HG02610 (cell line): ENCODE results near the gene MED7.

ENCODE experiments used
- ATAC-seq: cut with Tn5 transposase; IDR thresholded peaks from one replicate; pipeline ENCODE4 v1.9.1; 2021; ENCODE audit warnings: mild to moderate bottlenecking, moderate library complexity; ENCODE audit not compliant: unreplicated experiment

The MED7 gene

DNA sequence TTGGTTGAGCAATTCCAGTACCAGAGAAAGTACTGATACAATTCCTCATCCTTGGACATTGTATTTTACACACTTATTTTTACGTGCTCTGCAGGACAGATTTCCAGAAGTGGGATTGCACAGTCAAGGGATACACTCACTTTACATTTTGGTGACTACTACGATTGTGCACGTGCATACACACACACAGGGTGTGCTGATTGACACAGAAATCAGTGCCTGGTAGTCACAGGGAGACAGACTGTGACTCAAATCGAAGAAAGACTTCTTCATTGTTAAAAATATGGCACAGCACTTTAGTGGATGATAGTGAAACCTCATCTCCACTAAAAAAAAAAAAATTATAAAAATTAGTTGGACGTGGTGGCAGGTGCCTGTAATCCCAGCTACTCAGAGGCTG is 21.9 kb upstream of the MED7 start:
- ATAC-seq, result no peak

DNA sequence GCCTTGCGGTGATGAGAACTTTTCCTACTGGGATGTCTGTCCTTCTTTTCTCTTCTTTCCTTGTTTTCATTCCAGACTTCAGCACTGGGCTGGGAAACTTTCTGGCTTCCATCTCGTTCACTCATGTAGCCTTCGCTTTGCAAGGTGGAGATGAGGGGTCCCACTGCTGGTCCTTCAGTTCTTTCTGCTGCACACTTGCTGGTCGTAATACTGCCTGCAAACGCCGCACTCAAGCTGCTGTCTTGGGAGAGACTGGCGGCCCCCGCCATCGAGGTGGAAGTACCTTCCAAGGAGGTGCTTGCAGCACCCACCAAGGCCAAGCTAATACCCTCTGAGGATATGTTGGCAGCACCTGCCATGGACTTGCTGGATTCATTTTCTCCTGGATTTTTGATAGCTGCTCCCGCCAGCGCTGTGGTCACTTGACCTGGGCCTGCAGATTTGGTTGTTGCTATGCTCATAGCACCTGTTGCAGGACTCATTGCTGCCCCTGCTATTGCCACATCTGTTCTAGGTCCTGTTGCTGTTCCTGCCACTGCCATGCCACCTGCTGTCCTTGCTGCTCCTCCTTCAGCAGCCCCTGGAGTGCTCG is 20.4 kb upstream of the MED7 start:
- ATAC-seq, result no peak

DNA sequence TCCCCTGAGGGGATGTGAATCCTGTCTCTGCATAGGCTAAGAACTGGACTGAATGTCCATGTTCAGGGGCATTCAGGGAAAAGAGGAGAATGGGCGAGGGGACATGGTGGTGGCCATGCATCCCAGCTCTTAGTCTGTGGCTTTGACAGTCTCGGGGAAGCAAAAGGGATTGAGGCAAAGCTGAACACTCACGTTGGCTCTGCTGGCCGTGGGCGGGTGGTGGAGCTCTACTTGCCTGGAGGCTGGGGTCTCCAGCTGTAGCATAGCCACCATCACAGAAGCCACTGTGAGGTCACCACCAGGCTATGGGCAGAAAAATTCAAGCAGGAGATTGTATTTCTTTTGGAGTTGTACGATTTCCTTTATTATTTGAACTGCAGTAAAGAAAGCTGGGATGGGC is 19.3 kb upstream of the MED7 start:
- ATAC-seq, result no peak

DNA sequence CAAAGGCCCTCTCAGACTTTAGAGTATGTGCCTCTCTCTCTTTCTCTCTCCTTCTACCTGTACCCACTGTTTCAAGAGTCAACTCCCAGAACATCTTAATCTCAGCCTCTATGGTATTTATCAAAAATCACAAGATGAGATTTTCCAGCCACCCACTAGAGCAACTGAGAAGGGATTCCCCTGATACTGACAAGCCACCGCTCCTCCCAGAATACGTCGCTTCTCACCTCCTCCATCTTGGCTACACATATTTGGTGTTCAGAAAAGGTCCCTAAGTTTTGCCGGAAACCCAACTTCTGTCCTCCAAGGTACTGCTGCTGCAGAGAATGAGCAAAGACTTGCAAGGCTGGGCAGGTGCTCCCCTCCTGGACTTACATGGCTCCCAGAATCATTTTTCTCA is 17.3 kb upstream of the MED7 start:
- no peak for ATAC-seq

DNA sequence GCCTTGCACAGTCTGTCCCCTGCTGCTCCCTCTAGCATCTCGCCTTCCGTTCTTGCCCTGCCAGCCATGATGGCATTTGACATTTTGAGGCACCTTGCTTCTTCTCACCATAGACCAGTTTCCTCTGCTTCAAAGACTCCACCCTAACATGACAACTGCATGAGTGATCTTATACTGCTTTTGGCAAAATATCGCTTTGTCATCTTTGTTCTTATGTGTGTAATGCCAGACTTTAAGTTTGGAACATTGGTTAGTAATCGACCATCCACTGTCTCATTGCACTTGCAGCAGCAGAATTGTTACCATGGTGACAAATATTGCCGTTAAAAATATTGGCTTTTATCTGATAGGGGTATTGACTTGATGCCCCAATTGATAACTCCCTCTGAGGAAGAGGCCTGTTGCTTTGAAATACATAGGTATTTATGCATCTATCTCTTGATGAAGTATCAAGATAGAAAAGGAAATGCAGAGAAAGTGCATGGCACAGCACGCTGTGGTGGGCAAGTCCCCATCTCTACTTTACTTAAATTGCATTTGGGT is 16.6 kb upstream of the MED7 start:
- no peak for ATAC-seq

DNA sequence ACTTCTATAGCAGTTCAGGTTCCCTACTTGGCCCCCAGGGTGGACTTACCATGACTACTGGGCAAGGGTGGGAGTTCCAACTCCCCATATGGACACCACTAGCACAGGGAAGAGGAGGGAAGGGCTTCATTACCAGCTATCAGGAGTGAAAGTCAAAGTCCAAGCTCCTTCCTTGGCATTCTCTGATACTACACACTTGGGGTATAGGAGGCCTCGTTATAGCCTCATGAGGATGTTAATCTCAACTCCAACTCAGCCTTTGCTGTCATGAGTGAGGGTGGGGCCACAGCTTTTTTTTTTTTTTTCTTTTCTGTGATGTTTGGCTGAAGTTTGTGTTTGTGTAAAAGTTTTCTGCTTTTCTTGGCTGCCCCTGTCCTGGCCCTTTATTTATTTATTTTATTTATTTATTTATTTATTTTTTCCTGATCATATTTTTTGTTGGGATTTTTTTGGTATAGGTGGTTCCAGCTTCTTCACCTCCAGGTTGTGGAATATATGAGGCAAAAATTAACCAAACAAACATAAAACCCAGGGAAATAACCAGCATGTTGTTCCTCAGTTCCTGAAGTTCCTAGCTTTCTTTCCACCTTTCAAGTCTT is 14.7 kb upstream of the MED7 start:
- no peak for ATAC-seq

DNA sequence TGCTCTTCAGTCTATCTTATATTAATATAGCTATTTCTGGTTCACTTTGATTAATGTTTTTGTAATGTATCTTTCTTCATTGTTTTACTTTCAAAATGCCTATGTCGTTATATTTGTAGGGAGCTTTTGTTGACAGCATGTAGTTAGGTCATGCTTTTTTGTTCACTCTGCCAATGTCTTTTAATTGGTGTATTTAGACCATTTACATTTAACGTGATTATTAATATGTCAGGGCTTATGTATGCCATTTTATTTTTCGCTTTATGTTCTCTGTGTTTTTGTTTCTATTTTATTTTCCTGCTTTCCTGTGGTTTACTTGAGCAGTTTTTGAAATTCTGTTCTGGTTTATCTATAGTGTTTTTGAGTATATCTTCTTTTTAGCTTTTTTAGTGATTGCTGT is 12.6 kb upstream of the MED7 start:
- ATAC-seq, result no peak

DNA sequence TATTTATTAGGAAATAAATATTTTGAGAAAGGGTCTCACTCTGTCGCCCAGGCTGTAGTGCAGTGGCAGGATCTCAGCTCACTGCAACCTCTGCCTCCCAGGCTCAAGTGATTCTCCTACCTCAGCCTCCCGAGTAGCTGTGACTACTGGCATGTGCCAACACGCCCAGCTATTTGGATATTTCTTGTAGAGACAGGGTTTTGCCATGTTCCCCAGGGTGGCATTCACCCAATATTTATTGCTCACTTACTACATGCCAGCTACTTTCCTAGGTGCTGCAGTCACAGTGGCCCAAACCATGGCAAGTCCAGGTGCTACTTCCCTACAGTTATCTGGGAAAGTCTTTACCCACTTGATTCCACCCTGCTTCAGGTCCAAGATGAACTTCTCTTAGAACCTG is 8.3 kb upstream of the MED7 start:
- no peak for ATAC-seq

DNA sequence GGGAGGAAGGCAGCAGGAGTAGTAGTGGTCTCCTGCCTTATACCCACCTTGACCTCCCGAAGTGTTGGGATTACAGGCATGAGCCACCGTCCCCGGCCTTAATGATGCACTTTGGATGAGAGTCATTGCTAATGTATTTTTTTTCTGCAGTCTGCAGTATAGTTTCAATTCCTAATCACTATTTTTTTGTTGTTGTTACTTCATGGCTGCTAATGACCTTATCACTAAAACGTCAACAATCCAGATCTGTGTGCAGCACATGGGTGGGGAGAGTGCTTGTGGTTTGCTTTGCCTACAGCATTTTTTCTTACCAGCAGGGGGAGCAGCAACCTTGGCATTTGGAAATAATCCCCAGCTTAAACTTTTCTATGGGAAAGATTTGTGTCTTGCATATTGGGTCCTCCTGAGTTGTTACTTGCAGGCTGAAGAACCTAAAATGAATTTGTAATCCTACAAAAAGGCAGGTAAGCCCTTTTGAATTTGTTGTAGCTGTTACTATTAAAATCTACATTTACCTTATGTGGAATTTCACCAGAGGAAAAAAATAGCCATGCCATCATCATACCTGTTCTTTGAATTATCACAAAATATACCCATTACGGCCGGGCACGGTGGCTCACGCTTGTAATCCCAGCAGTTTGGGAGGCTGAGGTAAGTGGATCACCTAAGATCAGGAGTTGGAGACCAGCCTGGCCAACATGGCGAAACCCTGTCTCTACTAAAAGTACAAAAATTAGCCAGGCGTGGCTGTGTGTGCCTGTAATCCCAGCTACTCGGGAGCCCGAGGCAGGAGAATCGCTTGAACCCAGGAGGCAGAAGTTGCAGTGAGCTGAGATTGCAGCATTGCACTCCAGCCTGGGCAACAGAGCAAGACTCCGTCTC is 6.3 kb upstream of the MED7 start:
- ATAC-seq, result peak; percentile 60

DNA sequence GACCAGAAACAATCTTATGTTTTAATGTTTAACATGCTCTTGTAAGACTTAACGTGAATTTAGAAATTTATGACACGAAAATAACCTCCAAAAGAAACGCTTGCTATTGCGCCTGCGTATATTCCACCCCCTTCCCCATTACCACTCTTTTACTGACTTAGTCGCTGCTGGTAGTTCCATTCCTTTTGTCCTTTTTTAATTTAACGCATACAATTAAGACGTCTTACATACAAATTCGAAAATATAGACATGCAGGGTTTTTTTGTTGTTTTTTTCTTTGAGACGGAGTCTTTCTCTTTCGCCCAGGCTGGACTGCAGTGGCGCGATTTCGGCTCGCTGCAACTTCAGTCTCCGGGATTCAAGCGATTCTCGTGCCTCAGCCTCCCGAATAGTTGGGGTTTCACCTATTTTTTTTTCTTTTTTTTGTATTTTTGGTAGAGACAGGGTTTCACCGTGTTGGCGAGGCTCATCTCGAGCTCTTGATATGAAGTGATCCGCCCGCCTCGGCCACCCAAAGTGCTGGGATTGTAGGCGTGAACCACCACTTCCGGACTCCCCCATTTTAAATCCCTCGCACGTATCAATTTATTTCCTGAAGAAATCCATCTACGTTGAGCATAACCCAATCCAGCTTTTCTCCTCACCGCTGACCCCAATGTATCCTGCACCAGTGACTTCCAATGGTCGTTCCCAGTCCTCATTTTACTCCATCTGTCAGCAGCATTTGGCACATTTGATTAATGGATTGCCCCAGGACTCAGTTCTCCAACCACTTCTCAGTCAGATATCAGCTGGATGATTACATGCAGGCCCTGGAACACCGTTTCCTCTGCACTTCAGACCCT is 684 bp upstream of the MED7 start:
- peak; percentile 23 for ATAC-seq

DNA sequence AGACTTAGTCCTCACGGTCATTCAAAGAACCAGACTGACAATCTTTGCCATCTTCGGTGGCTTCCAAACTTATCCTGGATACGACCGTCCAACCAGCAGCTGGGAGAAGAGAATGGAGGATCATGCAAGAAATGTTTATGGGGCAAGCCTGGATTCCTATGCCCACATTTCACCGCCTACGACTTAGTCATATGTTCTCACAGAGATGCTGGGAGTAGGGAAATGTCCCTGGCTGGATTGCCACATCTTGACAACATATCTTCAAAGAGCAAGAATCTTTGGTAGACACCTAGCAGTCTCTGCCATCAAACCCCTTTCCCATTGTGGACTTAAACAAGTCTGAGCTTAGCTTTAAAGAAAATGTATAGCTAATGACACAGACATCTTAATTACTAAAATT is 5.0 kb downstream of the MED7 start:
- ATAC-seq, result no peak

DNA sequence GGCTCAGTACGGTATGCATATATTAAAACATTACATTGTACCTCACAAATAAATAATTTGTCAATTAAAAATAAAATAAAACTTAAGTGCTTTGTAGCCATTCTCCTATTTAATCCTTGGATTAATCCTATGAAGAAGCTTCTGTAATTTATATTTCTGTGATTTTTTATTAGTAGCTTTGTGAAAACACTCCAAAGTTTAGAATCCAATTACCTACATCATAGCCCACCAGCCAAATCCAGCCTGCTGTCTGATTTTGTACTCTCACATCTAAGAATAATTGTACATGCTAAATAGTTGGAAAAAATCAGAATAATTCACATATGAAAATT is 10.4 kb downstream of the MED7 start:
- no peak for ATAC-seq

DNA sequence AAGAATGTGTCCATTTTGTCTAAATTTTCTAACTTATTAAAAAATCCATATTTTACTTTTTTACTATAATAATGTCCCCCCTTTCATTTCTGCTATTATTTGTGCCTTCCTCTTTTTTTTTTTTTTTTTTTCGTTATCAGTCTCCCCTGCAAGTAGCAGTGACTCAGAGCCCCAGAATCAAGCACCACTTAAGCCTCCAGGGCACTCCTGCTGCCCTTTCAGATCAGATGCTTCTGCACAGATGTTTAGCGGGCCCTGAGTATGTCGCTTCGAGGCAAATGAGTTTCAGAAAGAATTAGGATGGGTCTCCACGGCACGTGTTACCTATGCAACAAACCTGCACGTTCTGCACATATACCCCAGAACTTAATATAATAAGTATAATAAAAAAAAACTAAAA is 11.7 kb downstream of the MED7 start:
- ATAC-seq, result no peak

DNA sequence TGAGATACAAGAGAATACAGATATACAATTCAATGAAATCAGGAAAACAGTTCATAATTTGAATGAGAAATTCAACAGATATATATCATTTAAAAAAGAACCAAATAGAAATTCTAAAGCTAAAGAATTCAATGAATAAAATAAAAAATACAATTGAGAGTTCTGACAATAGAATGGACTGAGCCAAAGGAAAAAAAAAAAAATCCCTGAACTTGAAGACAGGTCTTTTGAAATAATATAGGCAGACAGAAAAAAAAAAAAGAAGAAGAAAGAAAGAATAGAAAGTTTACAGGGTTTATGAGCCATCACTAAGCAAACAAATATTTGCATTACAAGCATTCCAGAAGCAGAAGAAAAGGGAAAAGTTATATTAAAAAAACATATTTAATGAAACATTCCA is 21.0 kb downstream of the MED7 start:
- ATAC-seq, result no peak

DNA sequence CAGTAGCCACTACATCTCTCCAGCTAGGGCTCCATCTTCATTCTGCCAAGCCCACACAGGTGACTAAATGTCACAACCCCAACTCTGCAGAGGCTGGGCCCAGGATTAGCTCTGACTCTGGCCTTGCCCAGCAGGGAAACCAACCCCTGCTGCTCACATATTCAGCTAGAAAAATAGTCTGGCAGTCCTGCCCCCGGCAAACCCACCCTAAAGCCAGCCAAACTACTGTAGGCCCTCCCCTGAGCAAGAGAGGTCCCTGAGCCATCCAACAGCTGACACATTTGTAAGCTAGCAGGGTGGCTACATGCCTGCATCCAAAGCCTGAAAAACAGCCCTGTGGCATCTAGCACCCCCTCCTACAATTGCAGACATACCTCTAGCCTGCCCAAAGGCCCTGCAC is 22.6 kb downstream of the MED7 start:
- ATAC-seq, result no peak

DNA sequence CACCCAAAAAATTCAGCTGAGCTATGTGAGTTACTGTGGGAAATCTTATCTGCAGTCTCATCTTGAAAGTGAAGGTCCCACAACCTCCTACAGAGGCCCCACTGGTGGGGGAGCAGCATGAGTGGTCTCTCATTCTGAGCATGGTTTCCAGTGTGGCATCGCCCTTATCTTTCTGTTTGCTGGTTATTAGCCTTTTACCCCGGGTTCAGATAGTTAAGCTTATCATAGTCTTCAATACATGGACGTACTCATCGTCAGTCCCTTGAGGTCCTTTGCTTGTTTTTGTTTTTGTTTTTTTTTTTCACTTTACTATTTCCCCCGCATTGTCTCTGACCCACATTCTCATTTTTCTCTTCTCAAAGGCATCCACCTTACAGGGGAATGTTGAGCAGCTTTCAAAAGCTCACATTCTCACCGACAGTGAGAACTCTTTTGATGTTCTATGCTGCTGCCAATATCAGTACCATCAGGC is 26.1 kb downstream of the MED7 start:
- peak; percentile 84 for ATAC-seq

DNA sequence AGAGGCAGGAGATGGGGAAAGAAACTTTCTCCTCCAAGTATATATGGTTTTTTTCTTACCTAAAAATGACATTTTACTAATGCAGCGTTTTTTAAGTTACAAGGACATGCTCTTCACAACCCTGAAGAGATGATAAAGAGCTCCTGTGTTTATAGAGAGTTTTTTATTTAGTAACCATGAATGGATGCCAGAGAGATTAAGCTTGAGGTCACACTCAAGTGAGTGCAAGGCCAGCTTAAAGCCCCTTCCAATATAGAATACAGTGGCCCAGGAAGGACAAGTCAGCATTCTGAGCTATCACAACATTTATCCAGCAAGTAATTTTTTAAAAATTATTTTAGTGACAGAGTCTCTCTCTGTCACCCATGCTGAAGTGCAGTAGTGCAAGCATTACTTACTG is 27.2 kb downstream of the MED7 start:
- ATAC-seq, result no peak

DNA sequence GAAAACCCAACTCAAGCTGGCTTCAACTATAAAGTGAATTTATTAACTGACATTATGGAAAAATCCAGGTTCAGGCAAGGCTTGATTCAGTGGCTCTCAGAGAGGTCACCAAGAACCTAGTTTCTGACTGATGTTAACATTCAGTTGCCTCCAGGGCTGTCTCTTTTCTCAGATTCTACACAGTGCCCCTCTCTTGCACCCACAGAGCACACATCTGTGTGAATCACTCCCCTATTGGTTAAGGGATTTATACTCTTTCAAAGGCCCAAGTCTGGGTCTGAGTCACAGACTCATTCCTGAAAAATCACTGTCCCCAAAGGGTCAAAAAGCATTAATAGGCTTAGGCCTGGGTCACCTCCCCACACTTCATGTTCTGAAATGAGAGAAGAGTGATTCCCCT is 27.7 kb downstream of the MED7 start:
- peak; percentile 50 for ATAC-seq

DNA sequence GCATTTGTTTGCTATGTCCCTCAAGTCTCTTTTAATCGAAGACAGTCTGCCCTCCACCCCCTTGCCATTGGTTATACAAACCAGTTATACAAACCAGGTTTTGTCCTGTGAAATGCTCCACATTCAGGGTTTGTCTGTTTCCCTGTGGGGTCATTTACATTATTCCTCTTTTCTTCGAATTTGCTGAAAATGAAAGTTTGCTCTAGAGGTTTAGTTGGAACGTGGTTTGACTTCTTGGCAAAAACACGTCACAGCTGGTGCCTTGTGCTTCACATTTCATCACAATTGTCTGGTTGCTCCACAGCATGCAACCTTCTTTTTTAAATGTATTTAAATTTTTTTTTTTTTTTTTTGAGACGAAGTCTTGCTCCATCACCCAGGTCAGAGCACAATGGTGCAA is 29.7 kb downstream of the MED7 start:
- no peak for ATAC-seq

DNA sequence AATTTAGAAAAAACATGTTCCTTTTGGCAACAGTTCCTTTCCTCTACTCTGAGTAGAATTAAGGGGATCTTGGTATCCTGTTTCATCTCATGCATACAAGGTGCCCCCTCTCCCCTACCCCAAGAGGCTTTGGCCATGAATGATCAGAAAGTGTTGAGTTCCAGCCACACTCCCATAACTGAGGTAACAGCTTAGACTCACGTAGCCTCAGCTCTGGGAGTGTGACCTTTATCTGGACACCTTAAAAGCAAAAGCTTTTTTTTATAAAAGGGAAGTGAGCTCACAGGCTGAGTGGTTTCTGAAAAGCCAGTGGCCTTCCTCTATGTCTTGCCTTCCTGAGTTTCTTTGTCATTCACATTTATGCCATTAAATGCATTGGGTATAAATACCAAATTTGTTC is 32.9 kb downstream of the MED7 start:
- ATAC-seq, result peak; percentile 71

DNA sequence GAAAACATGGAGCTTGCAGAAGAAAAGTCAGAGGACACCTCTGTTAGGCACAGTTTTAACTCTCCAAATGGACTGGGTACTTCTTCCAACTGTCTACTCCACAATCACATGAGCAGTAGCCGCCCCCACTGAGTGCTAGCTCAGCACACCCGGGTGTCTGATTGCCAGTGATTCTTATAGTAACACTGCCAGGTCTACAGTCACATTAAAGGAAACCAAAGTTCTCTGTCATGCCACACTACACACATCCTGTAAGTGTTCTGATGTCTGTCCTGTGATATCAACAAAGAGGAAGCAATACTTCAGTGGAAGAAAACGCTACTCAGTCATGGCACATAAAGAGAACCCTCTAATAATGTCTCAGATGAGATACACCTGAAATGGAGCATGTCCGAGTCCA is 33.7 kb downstream of the MED7 start, which contains the start of gene HAVCR2:
Gene HAVCR2 (minus strand): TSS at position 69 of the 400 bp plus-strand sequence. CDS start 61 bp downstream, at position 8.
- ATAC-seq, result peak; percentile 89
